Activated CD4-positive, alpha-beta T cell treated with anti-CD3 and anti-CD28 coated beads, Interleukin-2, amount 50 U/mL, for 4 hours (primary cell): ENCODE data around the gene MRTFA.
"Not testable (repeated sequence)": the region's sequence is repeated elsewhere in the genome, so short reads cannot be mapped to it uniquely, and the experiment has no call there.

Experiments
- DNase-seq, 2 experiments: peaks; one replicate each; pipeline ENCODE4 v3.0.0-alpha.2; 2020

The MRTFA gene

DNA sequence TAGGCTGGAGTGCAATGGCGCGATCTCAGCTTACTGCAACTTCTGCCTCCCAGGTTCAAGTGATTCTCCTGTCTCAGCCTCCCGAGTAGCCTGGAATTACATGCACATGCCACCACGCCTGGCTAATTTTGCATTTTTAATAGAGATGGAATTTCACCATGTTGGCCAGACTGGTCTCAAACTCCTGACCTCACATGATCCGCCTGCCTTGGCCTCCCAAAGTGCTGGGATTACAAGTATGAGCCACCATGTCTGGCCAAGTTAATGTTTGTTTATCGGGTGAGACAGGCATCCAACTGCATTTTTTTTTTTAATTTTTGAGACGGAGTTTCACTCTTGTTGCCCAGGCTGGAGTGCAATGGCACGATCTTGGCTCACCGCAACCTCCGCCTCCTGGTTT, 20.1 kb upstream of the MRTFA start:
- DNase-seq: not testable (repeated sequence)

DNA sequence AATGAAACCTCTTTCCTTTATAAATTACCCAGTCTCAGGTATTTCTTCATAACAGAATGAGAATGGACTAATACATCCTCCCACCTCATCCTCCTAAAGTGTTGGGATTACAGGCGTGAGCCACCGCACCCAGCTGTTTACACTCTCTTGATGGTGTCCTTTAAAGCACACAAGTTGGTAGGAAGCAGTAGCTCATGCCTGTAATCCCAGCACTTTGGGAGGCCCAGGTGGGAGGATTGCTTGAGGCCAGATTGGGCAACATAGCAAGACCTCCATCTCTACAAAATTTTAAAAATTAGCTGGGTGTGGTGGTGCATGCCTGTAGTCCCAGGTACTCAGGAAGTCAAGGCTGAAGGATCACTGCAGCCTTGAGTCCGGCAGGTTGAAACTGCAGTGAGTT, 19.4 kb upstream of the MRTFA start:
- not testable (repeated sequence) for DNase-seq

DNA sequence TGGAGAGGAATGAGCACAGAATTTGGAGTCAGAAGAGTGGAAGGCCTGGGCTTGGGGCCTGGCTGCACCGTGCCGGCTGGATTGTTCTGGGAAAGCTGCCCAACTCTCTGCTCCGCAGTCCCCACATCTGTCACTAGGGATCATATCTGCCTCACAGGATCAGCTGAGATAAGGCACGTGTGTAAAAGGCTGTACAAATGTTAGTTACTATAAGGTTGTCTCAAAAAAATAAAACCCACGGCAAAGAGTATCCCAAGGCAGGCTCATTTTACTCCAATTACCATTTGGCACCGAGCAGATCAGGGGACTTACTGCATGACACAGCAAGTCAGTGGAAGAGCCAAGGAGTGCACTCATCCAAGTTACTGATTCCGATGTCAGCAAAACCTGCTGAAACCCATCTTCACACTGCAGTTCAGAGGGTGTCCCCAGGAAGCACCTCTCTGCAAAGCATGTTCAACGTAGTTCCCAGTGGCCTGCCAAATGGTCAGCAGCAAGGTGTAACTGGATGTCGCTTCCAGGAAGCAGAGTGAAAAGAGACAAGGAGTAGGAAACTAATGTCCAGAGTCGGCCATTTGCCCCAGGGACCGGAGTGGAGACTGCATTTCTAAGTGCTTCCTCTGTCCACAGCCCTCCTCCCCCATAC, 18.1 kb upstream of the MRTFA start:
- no peak for DNase-seq

DNA sequence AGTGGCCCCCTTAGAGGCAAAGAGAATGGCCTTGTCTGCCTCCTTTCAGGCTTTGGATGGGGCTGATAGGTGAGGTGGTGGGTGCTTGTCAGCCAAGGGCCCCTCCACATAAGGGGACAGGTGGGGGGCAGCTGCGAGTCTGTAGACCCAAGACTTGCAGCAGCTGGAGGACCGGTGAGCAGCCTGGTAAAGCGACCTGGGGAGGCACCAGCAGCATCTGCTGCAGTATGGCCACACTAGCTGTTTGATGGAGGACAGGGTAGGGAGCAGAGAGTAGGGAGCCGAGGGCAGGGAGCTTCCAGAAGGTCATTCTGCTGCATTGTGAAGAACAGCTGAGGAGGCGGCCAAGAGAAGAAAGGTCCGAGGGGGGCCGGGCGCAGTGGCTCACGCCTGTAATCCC, 16.8 kb upstream of the MRTFA start:
- no peak for DNase-seq

DNA sequence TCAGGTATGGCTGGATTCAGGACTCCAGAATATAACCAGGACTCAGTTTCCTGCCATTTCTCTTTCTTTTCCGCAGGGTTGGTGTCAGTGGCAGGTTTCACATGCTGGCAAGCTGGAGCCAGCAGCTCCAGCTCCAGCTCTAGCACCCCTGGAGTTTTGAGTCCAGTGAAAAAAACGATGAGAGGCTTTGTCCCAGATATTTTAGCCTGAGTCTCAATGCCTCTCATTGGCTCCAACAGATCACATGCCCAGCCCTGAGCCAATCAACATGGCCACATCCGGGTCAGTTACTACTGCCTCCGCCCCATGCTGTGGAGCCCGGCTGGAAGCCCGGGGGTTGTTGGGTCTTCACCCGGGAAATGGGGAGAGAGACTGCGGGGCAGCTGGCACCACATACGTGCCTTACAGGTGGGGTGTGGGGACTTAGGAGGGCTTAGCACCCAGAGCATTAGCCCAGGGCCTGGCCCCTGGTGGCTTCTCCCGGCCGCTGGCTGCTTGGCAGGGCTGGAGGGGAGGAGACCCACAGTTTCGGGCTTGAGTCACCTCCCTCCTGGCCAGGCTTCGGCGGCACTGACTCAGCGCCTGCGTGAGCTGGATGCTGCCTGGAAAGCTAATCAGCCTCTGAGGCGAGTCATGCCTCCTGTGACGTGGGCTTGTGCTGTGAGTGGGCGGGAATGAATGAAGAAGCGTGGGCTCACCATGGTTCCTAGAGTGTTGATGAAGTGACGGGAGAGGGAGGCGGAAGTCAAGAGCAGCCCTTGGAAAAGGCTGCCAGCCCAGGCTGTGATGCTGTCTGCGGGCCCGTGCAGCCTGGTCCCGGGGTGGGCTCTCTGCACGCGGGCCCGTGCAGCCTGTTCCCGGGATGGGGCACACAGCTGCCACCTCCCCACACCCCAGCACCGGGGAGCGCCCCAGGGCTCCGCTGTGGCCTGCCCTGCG, 15.3 kb upstream of the MRTFA start:
- DNase-seq: peak; percentile 82 to 87

DNA sequence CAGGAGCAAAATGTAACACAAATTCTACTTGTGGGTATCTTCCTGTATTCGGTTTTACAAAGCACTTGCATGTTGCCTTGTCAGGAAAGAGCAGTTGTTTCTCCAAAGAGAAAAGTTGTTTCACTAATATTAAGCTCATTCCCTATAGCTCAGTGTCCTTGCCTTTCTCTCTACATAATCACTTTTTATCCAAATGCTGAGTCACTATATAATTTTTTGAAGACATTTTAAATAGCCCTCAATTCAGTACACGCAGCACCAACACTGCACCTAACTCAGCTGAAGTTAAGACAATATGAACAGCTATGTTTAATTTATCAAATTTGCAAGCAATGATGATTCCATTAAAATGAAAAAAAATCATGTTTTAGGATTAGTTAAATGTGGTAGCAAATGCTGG, 14.5 kb upstream of the MRTFA start:
- DNase-seq: no peak

DNA sequence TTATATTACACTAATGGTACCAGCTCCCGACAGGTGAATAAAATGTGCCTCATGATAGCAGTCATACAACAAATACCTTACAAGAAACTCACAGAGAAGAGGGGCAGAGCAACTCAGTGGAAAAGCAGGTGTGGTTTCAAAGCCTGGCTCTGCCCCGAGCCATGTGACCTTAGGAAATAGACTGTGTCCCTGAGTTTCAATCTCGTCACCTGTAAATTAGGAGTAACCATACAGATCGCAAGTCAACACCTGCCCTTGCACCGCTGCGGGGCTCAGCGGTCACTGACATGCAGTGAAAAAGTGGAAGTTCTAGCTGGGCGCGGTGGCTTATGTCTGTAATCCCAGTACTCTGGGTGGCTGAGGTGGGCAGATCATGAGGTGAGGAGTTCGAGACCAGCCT, 11.9 kb upstream of the MRTFA start:
- DNase-seq: no peak

DNA sequence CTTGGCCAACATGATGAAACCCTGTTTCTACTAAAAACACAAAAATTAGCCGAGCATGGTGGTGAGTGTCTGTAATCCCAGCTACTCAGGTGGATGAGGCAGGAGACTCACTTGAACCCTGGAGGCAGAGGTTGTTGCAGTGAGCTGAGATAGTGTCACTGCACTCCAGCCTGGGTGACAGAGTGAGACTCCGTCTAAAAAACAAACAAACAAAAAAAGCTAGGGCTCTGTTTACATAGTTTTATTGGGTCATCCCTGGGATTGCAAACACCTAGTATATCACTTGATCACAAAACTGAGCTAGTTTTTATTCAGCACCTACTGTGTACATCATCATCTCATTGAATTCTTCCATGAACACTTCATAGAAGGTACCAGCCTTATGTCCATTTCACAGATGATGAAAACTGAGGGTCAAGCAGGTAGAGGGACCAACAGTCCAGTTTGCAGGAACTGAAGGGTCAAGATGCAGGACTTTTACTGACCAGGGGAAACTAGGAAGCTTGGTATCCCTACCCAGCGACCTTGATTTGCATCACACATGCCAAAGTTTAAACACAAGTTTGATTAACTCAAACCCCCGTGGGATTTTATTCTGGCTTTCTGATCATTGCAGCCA, 9.2 kb upstream of the MRTFA start:
- DNase-seq: no peak

DNA sequence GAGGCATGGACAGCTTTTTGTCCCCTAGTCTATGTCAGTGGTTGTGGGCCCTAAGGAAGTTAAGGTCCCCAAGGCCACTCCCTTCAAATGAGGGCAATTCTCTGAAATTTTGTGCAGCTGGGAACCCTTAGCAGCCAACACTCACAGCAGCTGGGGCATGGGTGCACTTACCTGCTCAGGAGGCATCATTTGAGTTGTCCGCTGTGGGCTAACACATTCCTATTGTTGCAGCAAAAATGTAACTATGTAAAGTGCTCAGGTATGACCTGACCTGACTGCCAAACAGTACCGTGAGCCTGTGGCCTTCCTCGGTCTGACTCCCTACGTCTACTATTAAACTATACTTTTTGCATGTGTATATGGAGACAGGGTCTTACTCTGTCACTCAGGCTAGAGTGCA, 5.8 kb upstream of the MRTFA start:
- no peak for DNase-seq

DNA sequence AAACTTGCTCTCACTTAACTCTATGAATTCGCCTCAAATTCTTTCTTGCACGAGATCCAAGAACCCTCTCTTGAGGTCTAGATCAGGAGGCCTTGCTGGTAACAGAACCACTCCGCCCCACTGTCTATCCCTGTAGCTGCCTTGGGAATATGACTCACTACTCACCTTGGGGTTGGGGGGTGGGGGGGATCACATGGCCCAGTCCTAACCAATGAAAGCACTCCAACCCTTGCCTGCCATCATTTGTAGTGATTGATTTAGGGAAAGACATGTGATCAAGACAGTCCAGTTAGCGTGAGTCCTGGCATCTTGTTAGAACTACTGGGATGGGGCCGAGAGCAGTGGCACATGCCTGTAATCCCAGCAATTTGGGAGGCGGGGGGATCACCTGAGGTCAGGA, 4.8 kb upstream of the MRTFA start:
- DNase-seq: no peak

DNA sequence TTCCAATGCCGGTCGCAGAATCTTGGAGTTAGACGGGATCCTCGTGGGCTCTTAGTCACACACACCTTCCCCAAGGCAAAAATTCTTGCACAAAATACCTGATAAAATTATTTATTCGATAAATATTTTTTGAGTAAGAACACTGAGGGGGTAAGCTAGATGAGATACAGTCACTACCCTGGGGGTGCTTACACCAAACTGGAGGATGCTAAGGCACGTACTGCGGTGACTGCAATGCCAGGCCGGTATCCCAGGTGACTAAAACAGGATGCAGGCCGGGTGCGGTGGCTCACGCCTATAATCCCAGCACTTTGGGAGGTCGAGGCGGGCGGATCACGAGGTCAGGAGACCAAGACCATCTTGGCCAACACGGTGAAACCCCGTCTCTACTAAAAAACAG, 1.7 kb upstream of the MRTFA start:
- DNase-seq: no peak

DNA sequence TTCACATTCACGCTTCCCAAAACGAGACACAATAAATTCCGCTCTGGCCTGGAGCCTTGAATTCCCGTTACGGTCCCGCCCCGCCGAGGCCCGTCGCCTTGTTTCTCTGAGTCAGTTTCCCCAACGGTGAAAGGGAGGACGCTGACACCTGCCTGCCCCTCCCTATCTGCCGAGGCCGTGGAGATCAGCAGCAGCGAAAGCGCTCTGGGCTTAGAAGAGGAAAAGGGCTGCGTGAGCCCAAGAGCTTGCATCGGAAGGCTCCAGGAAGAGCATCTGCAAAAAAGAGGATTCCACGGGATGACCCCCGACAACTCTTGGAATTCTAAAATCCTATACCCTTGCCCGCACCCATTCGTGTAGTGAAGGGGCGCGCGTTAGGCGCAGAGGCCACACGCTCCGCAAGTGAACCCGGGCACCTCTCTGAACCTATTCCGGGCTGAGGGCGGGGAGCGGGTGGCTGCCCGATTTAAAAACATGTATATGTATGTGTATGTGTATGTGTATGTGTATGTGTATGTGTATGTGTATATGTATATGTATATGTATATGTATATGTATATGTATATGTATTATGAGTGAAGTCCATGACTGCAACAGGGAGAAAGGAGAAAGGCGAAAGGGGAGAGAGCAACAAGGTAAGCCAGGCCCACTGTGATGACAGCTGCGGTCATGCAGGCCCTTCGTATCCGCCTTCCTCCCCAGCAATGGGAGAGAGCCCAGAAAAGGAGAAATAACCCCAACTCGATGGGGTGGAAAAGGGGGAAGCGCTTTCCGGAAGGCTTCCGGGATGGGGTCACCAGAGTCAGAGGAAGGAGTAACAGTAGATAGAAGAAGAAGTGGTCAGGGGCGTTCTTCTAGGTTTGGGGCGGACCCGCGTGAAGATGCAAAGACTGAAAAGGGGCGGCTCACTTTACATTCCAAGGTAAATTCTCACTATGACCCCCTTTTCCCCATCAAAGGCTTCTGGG, 948 bp upstream of the MRTFA start:
- peak; percentile 55 to 63 for DNase-seq

DNA sequence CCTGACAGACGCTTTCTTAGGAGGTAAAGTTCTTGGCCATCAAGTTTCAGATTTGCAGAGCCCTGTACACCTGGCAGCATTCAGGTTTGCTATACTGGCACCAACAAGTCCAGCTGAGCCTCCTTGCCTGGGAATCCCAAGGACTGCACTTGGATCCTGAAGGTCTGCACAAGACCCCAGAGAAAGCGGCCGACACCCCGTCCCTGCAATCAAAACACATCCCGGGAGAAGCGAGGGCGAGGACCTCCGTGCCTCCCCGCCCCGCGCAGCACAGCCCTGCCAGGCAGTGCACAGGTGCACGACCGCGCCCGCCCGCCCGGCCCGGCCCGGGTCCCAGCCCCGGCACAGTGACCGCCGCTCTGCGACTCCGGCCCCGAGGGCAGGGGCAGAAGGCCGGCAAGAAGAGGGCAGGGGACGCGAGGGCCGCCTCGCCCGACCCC, 559 bp downstream of the MRTFA start:
- DNase-seq: no peak

DNA sequence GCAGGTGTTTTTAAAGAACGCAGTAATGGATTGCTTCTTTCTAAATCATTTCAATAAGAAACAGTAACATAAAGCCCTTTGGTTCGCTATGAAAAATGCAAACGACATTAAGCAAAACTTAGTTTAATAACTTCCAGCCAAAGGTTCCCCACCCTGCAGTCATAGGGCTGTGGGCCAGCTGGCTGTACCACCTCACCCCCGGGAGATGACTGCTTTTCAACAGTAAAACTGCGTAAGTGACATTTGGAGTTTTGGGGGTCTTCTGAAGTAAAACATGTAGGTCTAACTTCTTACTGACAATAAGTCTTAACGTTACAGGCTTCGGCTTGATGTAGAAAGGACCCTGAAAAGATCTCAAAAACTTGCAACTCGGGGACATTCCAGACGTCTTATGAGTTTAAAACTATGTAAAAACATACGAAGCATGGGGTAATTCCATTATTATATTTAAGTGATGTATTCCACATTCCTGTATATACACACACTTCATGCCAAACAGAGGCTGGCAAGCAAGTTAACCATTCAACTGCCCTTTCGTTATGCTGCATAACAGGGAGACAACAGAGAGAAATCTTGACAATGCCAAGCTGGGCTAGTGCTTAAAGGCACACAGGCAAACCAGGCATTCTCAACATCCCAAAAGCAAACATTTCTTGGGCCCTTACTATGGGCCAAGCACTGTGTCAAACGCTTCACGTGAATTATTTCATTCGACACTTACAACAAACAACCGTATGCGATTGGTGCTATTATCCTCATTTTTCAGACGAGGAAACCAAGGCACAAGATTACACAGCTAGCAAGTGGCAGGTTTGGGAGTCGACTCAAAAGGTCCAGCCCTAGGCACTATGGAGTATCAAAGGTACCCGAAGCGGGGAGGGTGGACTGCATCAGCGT, 1.2 kb downstream of the MRTFA start:
- DNase-seq: no peak

DNA sequence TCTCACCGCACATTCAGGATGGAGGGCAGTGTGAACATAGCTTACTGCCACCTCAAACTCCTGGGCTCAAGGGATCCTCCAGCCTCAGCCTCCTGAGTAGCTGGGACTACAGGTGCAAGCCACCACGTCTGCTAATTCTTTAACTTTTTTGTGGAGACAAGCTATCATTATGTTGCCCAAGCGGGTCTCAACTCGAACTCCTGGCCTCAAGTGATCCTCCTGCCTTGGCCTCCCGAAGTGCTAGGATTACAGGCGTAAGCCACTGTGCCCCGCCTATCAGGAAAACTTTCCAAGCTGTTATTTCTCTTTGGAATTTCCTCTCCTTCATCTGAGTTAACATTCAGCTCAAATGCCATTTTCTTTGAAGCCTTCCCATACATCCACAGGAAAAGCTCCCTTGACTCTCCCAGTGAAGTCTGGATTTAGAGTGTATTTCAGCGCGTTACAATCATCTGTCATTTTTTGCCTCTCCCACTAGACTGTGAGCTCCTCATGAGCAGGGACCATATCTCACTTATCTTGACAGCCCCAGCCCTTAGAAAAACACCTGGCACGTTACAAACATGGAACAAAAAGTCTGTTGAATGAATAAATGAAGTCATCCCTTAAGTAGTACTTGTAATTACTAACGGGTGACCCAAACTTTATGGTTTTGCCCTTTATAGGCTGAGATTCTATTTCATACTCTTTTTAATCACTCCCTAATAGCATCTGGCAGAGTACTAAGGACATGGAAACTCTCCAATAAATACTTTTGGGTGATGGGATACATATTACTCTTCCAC, 2.2 kb downstream of the MRTFA start:
- DNase-seq: no peak

DNA sequence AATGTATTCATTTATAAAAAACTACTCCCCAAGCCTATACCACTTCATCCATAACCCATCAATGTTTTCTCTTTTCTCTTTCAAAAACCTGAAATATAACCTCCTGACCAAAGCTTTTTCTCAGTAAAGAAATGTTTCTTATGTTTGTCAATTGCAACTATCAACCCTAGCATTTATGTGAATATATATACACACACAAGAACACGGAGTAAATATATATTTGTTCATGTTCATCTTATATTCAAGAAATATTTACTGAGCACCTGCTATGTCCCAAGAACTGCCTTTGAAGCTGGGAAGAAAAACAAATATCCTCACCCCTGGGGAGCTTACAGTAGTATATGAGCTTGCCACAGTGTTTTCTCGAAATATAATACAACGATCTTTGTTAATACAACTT, 3.5 kb downstream of the MRTFA start:
- no peak for DNase-seq

DNA sequence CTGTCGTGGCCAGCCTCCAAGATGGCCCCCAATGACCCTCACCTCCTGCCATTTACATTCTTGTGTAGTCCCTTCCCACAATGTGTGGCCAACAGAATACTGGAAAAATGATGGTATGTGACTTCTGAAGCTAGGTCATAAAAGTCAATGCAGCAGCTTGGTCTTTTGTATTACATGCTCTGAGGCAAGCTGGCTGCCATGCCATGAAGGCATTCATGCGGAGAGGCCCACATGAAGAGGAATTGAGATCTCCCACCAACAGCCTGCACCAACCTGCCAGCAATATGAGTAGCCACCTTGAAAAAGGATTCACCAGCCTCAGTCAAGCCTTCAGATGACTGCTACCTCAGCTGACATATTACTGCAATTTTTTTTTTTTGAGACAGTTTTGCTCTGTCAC, 4.6 kb downstream of the MRTFA start:
- no peak for DNase-seq

DNA sequence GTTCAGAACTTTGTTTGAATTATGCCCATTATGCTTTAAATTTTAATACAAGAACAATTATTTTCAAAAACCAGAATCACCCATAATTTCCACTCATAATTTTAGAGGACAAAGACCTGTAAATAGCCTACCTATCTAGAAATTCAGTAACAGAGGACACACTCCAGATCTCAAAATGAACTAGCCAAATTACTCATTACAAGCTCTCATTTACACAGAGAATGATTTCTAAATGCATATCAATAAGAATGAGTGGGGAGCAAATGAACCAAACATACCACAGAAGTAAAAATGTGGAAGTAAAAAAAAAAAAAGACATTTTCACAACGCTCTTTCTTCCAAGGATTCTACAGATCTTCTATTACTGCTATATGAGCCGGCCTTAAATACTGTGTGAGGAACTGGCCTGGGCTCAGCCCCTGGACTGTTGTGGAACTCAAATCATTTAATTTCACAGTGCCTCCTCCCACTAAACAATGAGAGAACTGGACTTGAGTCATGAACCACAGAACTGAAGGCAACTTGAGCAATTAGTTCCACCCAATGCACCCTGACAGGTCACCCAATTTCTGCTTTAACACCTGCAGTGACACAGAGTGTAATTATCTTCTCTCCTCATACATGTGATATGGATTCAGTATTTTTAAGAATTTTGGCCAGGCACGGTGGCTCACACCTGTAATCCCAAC, 8.0 kb downstream of the MRTFA start:
- DNase-seq: no peak

DNA sequence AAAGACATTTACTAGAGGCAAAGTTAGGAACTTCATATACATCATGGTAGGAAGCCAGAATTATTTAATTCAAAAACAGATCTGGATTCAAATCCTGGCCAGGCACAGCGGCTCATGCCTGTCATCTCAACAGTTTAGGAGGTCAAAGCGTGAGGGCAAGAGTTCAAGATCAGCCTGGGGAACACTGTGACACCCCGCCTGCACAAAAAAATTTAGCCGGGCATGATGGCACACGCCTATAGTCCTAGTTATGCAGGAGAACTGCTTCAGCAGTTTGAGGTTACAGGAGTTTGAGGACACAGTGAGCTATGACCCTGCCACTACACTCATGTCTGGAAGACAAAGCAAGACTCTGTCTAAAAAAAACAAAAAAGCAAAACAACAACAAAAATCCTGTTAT, 8.9 kb downstream of the MRTFA start:
- no peak for DNase-seq

DNA sequence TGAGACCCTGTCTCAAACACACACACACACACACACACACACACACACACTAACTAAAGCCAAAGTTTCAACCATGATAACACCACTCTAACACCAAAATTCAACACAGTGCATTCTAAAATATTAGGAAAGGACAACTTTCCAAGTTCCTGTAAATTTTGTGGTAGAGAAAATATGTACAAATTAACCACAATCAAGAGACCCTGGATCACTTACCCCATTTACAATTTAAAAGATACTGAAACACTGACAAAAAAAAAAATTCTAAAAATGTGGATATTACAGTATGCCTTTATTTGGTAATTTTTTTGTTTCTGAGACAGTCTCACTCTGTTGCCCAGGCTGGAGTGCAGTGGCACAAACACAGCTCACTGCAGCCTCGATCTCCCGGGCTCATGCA, 9.7 kb downstream of the MRTFA start:
- DNase-seq: no peak
